Adipose tissue (tissue), 3 donors: ENCODE measurements around the gene TNS1. TPM values are rescaled to one million over a fixed set of nuclear protein-coding genes. Genes with fewer than 3 reads are reported as not detected.

Experiments used
- H3K27ac ChIP-seq: one replicate; pipeline ENCODE4 v1.5.1; 2013; ENCODE audit warnings: low read depth, low read length
- WGBS, 3 donors: extraction: QIAGEN DNeasy Blood & Tissue Kit; methylation state at CpG; one replicate each; pipeline ENCODE4 v1.1.7; 2013; 5-methylcytosine and 5-hydroxymethylcytosine counted together
- polyA plus RNA-seq, 3 donors: library from polyadenylated mRNA; stranded (reverse); fragments of 200-250 nt; gene quantifications; one replicate each; pipeline ENCODE4 v1.2.3, GENCODE V29; 2013
- donor health status: healthy with polysubstance abuse.
- donor health status: Bipolar disorder and iron deficiency.
- donor health status: healthy.

TNS1 gene
- polyA plus RNA-seq, 3 donors, result 39.8 to 245 (median 171) TPM

DNA sequence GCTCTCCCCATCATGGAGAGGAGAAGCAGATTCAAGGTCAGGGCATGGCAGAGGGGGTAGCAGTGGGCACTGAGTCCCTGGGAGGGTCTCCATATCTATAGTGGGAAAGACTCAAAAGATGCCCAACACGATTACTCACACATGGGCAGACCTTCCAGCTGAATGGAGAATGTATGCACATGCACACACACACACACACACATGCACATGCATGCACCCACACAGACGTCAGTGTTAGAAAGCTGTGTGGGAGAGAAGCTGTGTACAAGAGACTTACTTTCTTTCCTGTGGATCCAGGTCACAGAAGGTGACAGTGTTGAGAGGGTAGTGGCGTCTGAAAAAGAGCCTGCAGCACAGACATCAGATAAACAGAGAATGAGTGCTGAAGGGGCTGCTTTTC, 194.5 kb downstream of the TNS1 start:
- no peak overlapping the region for H3K27ac ChIP-seq
- WGBS, 3 donors, result 77 to 85% (median 84%) methylated on average over 3 of the region's 3 CpGs

DNA sequence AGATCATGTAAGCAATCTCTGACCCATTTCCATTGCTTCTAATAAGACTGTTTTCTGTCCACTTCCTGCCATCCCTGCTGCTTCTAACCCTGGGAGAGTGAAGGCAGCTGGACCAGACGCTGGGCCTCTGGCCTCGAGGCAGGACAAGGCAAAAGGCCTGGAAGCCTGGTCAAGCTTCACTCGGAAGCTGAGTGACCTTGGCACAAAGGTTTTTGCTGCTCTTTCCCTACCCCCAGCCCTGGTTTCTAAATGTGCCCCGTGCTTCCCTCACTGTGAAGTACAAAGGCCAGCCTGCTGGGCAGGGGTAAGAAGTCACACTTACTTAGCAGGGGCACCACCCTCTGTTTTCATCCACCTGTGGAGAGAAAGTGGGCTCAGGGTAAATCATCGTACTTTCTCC, 195.0 kb downstream of the TNS1 start:
- WGBS, 3 donors, result 65 to 80% (median 67%) methylated on average over 5 of the region's 5 CpGs
- no peak overlapping the region for H3K27ac ChIP-seq

DNA sequence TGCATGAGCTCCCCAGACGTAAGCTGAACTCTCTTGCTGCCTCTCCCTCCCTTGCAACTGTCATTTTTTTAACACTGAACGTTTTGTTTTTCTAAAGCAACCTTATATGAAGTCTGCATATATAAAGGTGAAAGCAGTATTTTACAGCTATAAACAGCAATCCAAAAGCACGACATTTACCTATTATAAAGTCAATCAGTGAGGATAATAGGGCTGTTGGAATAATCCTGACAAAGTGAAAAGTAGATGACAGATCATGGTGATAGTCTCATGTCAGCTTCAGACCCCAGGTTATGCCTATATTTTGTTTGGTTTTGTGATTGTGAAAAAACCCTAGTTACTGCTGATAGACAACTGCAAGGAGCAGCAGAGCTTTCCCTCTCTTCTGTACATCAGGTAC, 195.8 kb downstream of the TNS1 start:
- H3K27ac ChIP-seq, result no peak overlapping the region
- WGBS, 3 donors, result 68 to 77% (median 75%) methylated on average over 3 of the region's 3 CpGs

DNA sequence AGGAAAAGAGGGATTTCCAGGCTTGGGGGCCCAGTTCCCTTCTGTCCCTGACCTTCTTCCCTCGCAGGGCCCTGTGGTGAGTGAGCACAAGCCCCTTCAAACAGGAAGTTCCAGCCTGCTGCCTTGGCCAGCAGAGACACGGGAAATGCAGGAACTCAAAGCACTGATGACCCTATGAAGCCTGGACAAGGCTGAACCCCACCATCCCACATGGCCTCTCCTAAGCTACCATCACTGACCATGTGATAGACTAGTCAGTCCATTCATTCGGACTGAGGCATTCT, 196.4 kb downstream of the TNS1 start:
- H3K27ac ChIP-seq, result no peak overlapping the region
- WGBS, 3 donors, result 51 to 87% (median 55%) methylated on average over 3 of the region's 3 CpGs

DNA sequence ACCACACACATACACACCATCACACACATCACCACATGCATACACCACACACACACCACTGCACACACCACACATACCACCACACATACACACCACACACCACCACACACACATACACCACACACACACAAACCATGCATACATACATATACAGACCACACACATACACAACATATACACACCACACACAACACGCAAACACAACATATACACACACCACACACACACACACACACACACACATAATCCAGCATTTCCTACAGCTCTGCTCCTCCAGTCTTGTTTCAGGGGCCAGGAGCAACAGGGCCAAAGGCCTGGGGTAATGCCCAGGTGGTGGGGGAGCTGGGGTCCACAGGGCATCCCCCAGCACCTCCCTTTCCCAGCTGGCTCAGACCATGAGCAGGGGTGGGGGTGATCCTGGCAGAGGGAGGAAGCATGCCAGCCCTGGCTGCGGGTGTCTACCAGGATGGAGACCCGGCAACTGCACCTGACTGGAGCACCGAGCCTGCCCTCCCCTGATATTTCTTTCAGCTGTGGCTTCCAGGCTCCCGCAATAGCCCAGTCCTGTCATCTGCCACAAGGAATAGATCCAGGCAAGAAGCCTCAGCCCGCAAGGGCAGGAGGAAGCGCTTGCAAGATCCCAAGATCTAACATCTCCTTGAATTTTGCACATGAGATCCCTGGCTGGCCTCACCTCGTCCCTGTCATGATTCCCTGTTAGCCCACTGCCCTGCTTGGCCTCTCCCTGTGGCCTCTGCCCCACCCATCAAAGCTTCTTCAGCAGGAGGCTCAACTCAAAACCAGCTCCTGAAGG, 196.9 kb downstream of the TNS1 start:
- WGBS, 3 donors, result 84 to 89% (median 87%) methylated on average over 8 of the region's 8 CpGs
- H3K27ac ChIP-seq, result no peak overlapping the region

DNA sequence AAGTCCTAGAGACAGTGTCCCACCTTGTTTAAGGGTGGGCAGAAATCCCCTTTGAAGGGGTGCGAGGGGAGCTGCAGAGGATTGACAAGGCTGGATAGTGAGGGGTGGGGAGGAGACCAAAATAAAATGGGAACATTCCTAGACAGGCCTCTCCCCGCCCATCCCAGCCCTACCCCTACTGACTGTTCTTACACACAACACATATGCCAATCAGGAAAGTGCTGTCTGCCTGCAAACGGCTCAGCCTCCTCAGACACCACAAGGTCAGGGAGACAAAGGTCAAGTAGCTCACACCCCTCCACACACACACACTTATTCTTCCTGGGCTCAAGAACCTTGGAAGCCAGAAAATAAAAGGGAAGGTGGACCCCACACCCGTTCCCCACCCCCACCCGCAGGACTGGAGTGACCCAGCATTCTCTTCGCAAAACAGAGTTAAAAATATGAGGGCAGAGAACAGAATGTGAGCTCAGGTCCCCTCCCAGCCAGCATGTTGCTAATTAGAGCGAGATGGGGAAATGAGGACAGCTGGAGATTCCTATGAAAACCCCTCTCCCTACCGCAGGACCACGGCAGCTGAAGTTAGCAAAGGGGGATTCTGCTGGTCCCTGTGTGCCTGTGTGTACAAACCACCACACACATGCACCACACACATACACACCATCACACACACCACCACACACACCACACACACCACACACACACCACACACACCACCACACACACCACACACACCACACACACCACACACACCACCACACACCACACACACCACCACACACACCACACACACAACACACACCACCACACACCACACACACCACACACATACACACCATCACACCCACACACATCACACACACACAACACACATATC, 197.8 kb downstream of the TNS1 start:
- H3K27ac ChIP-seq, result no peak overlapping the region
- 67 to 75% (median 69%) methylated on average over 9 of the region's 9 CpGs for WGBS, 3 donors

DNA sequence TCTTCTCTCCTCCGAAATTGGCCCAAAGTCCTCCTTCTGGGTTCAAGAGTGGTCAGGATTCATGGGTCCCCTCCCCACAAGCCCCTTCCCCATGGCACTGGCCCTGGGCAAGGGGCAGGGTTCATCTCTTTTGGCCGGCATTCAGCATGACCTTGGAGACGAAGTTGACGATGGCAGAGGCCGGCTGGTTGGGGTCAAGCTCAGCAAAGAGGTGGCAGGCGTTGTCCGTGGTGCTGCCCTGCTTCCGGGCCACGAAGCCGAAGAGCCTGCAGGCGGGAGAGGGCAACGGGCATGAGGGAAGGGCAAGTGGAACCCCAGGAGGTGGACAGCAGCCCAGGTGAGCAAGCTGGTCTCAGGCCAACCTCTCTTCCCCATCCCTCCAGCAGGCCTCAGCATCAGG, 198.5 kb downstream of the TNS1 start:
- H3K27ac ChIP-seq, result no peak overlapping the region
- WGBS, 3 donors, result 60 to 86% (median 81%) methylated on average over 12 of the region's 12 CpGs

DNA sequence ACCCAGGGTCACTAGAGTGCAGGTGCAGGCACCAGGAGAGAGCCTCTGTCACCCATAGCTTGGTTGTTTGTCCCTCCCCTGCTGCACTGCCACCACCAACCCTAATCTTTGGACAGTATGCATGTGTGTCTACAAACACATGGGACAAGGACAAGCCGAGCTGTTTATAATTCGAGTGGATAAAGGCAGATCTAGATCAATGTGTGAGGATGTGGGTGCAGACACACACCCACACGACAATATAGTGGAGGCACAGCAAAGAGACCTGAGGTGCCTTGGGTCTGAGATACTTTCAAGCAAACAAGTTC, 199.2 kb downstream of the TNS1 start:
- WGBS, 3 donors, result 64 to 85% (median 81%) methylated on average over 3 of the region's 3 CpGs
- no peak overlapping the region for H3K27ac ChIP-seq

DNA sequence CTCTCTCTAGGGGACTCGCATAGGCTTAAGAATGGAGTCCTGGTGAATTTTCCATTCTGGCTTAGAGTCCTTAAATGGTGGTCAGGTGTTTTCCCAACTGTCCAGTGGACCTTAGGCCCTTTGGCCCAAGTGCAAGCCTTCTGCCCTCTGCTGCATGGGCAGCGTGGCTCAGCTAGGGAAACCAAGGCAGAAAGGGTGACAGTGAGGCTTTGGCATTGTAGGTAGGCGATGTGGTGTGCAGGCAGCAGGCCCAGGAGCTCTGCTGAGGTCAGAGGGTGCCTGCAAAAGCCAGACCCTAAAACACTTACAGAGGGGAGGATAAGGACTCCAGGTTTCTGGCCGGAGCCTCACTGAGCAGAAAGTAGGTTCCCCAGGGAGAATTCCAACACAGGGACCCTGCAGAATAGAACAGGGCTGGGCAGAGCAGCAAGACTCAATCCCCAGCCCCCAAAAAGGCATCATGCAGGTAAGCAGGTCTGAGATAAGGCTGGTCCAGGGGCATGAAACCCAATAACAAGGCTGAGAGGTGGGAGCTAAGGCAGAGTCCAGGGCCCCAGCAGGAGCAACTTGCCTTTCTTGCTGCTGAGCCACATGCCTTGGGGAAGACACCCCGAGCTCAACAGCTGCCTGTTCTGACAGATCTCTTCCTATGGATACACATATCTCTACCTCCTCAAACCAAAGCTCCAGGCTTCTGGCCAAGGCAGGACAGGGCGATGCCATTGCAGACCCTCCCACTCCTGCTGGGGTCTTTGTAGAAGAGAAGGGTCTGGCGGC, 199.7 kb downstream of the TNS1 start:
- 89 to 95% (median 91%) methylated on average over 7 of the region's 7 CpGs for WGBS, 3 donors
- H3K27ac ChIP-seq, result no peak overlapping the region

DNA sequence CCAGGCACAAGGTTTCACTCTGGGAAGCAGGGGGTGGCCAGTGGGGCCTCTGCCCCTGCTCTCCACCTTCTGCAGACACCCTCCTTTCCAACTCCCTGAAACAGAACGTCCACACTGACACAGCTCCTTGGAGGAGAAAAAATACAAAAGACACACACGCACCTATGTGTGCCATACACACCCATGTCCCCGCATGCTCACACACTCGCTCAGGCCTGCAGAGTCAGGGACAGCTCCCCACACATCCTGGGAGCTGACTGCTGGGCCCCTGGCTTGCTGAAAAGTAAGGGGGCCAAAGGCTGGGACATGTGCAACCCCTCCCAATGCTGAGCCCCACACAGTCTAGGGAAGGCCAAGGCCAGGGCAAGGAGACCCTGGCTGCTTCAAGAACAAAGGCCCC, 200.5 kb downstream of the TNS1 start:
- no peak overlapping the region for H3K27ac ChIP-seq
- WGBS, 3 donors, result 79 to 89% (median 83%) methylated on average over 4 of the region's 4 CpGs

DNA sequence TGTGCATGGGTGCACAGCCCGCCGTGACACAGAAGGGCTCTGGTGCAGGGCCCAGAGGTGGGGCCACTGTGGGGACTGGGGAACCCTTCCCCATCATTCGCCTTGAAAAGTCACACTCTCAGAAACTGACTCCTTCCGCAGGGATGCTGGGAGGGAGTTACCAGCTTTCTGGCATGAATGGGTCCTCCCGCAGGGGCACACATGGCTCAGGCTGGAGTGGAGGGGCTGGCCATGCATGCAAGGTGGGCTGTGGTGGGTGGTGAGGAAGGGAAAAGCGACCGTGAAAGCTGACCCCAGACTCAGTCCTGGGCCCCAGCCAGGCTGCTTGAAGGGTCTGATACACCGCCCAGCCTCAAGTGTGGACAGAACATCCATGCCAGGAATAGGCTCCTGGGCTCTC, 201.1 kb downstream of the TNS1 start:
- H3K27ac ChIP-seq, result no peak overlapping the region
- 77 to 82% (median 80%) methylated on average over 8 of the region's 8 CpGs for WGBS, 3 donors

DNA sequence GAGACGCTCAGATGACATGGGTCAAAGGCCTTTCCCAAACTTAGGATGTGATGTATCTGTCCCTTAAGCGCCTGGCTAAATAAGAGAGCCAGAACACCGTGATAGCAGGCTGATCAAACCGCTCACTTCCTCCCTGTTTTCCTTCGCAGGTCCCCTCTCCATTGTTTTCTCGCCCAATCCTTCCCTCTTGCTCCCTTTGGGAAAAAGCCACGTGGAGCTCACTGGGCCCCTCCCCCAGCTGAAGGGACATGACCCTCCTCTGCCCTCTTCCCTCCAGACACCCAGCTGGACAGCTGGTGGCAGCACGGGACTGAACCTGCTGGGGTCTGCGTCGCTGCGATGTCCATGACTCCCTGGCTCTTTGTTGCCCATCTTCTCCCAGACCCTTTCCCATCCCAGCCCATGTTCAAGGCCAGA, 201.7 kb downstream of the TNS1 start:
- no peak overlapping the region for H3K27ac ChIP-seq
- 50 to 69% (median 62%) methylated on average over 11 of the region's 11 CpGs for WGBS, 3 donors

DNA sequence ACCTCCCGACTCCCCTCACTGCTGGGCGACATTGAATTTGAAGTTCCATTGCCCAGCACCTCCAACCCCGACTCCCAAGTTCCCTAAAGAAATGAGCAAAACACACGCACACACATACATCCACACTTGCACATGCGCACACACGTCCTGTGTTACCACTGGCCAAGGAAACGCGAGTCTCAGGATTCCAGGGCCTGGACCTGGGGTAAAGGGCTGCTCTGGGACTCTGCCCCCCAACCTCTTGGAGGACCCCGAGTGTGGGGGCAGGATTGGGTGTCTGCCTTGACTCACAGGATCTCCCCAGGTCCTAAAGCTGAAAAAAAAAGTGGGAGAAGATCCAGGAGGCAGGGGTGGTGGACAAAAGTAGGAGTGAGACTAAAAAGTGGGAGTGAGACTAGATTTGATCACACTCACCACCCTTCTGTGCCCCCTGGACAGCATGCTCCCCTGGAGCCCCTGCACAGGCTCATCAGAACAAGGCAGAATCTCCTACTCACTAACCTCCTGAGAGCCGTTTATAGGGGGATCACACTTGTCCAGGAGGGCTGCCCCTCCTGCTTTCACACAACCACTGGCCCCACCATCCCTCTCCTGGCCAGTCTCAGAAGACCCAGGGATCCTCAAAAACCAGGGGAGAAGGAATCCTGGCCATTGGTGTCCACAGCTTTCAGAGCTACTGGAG, 202.2 kb downstream of the TNS1 start:
- peak overlapping the region; percentile 17 for H3K27ac ChIP-seq
- WGBS, 3 donors, result 82 to 90% (median 82%) methylated on average over 10 of the region's 10 CpGs

DNA sequence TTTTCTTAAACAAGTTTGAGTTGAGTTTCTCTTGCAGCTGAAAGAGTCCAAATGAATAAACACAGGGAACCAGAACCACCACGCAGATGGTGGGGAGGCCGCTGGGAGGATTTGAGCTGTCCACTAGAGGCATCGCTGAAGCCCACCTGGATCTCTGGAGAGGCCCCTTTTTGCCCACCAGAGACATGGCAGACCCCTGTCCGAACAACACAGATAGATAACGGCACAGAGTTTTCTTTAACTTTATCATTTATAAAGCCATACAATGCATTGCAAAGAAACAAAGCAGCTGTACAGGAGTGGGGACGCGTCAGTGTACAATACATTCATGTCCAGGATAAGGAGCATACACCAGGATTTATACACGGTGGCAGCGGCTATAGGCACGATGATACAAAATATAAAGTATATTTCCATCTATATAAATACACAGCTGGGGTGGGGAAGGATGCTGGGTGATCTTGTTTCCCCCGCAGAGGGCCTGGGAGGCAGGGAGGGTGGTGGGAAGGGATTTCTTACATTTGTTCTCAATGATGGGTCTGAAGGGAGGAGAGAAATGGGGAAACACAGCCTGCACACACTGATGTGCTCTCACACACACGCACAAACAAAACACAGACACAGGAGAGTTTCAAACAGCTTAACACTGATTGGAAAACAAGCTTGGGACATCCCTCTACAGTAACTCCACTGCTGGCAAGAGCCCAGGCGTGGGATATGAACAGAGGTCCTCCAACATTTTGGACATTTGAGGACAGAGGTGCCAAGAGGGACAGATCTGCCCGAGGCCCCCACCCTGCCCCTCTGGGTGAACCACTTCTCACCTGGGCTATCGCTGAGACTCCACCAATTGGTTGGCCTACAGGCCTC, 203.0 kb downstream of the TNS1 start:
- H3K27ac ChIP-seq, result no peak overlapping the region
- whole genome bisulfite sequencing, 3 donors, result 86 to 90% (median 89%) methylated on average over 15 of the region's 15 CpGs

DNA sequence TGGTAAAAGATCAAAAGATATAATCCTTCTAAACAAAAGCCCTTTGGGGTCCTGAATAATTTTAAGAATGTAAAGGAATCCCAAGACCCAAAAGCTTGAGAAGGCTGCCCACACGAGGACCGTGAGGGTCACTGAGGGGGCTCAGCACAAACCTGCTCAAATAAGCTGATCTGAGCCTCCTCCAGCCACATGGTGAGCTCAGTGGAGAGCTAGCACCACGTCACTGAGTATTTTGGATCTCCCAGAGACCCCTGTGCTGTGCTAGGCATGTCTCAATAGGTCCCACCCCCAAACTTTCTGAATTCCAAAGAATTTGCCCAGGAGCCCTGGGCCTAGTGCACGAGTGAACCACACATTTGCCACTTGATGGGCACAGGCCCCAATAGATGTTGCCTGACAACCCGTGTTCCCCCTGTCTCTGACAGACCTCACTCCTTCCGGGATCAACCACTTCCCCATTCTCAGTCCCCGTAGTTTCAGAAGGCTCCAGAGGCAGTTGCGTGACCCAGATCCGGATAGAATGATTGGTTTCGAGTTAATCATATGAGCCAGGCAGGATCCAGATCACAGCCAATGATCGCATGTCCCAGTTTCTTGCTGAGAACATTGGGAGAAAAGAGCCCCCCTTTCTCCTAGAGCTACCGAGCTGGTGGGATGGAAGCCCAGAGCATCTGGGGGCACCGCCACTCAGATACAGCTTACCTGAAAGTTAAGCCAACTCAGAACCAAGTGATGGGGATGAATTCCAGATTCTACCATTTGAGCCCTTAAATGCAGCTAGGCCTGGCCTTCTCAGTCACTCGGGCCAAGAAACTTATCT, 203.8 kb downstream of the TNS1 start:
- 59 to 79% (median 60%) methylated on average over 14 of the region's 14 CpGs for WGBS, 3 donors
- no peak overlapping the region for H3K27ac ChIP-seq

DNA sequence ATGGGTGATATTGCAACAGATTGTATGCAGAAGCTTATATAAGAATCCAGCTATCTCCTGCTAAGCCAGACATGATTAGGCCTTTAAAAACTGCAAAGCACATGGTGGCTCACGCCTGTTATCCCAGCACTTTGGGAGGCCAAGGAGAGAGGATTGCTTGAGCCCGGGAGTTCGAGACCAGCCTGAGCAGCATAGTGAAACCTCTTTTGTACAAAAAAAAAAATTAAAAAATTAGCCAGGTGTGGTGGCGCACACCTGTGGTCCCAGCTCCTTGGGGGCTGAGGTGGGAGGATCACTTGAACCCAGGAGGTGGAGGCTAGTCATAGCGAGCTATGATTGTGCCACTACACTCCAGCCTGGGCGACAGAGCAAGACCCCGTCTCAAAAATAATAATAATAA, 204.6 kb downstream of the TNS1 start:
- WGBS, 3 donors, result 88 to 95% (median 94%) methylated on average over 7 of the region's 7 CpGs

DNA sequence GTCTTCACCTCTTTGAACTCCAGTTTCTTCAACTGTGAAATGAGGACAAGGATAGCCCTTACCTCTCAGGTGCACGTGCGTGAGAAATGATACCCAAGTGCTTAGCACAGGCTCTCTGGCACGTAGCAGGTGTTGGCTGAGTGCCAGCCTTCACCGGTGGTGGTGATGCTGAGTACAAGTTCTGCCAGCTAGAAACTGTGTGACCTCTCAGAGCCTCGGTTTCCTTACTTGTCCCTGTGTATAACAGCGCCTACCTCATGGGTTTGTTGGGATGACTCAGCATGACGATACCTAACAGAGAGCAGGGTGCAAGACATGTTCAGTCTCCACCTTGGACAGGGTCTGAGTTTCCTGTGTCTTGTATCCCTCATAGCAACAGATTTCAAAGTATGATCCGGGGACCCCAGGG, 205.1 kb downstream of the TNS1 start:
- H3K27ac ChIP-seq, result no peak overlapping the region
- 45 to 69% (median 56%) methylated on average over 8 of the region's 8 CpGs for WGBS, 3 donors

More for the DNA sequence above, 204.6 kb downstream of the TNS1 start:
- H3K27ac ChIP-seq, result no peak overlapping the region
